GM19240 (cell line): ENCODE measurements around the gene INSC.

Source experiments
- DNase-seq: peaks from one replicate; pipeline ENCODE4 v3.0.0; 2011; ENCODE audit warnings: low spot score; ENCODE audit not compliant: insufficient read length

The INSC gene

GRCh38 chr11:15288863-15289262 is 174.1 kb downstream of the INSC start:
- DNase-seq = no peak

DNA sequence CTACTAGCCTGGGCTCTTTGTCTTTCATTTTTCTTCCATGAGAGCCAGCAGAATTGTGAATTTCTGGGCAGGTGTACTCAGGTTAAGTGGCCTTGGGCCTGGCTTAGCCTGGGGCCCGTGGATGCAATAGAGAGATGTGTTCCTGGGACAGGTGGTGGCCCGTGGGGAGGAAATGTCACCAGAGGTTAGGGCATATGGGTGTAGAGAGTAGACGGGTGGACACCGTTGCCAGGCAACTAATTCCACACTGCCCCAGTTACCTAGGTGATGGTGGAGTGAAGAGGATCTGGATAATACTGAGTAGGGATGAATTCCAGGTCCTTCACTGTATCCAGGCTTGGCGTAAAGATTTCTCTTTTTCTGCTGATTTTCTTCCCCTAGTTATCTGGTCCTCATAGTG is 175.0 kb downstream of the INSC start:
- no peak for DNase-seq

DNA sequence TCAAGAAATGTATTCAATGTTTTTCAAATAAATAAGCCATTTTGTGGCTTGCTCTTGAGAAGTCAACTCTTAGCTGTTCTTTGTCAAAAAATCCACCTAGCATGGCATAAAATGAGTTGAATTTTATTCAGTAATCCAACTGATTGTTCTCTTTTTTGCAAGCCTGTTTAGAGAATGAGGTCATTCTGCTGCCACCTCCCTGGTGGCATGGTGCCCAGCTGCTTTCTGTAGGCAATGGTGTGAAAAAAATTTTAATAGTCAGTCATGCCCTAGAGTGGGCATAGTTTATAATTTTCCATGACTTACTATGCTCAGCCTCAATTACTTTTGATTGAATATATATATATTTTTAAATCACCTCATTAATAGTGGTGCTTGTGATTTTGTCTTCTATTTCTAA is 177.2 kb downstream of the INSC start:
- no peak for DNase-seq

DNA sequence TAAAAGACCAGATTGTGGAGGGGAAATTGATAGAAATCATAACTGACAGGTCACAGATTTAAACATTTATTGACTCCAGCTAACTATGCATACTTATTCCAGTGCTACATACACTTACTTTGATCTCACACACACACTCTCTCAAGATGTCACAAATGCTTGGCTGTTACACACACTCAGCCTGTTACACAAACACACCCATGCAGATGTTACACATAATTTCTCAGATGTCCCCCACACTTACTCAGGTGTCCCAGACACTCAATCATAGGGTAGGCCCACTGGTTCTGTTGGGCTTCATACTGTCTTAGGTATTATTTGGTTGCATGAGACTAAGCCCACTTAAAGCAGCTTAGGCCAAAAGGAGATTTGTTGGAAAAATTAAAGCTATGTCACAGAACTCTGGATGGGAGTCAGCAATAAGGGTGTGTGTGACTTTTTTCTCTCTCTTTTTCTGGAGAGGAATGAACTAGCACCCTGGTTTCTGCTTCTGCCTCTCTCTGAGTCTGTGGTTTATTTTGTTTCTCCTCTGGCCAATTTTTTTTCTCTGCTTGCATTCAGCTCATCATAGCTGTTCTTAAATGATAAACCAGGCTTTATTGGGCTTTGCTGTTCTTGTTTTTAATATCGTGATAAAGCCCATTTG is 179.4 kb downstream of the INSC start:
- no peak for DNase-seq

DNA sequence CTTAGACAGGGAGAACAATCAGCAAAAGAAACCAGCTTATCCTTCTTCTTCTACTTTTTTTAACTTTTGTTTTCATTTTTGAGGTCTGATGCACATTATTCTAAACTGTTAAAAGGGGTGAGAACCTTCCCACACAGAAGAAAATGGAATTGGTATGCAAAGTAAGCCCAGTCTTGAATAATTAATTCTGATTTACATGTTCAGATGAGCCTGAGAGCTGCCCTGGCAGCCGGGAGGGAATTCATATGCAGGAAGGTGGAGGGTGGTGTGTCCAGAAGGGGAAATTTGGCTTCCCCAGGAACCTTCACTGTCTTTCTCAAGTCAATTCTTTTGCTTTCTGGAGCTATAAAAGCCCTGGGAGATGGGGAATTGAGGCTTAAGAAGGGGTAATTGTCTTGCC is 181.0 kb downstream of the INSC start:
- DNase-seq = no peak
